Activated naive CD4-positive, alpha-beta T cell treated with Interleukin-2 at 50 U/mL for 16 hours (primary cell): Measurements from ENCODE around the gene ZNF423.

Experiments
- DNase-seq: peaks from one replicate; pipeline ENCODE4 v3.0.0-alpha.2; 2020

The ZNF423 gene

GRCh38 chr16:49618955-49619354, 237.0 kb downstream of the ZNF423 start:
- no peak for DNase-seq

GRCh38 chr16:49617710-49618330, 238.1 kb downstream of the ZNF423 start:
- DNase-seq, result no peak

- no peak for DNase-seq
These were observed 238.8 kb downstream of the ZNF423 start for GRCh38 chr16:49617016-49617629.

GRCh38 chr16:49615576-49615975, 240.3 kb downstream of the ZNF423 start:
- DNase-seq, result no peak

GRCh38 chr16:49610983-49611382, 244.9 kb downstream of the ZNF423 start:
- no peak for DNase-seq

GRCh38 chr16:49608779-49609178, 247.1 kb downstream of the ZNF423 start:
- DNase-seq, result no peak

GRCh38 chr16:49608098-49608497, 247.8 kb downstream of the ZNF423 start:
- no peak for DNase-seq

GRCh38 chr16:49605536-49606254, 250.2 kb downstream of the ZNF423 start:
- DNase-seq, result no peak

GRCh38 chr16:49604602-49605001, 251.3 kb downstream of the ZNF423 start:
- DNase-seq, result no peak

- DNase-seq, result no peak
These were observed 252.0 kb downstream of the ZNF423 start for GRCh38 chr16:49603956-49604355.

GRCh38 chr16:49602976-49603310, 253.0 kb downstream of the ZNF423 start:
- no peak for DNase-seq

GRCh38 chr16:49602201-49602975, 253.5 kb downstream of the ZNF423 start:
- no peak for DNase-seq

- DNase-seq, result no peak
These were observed 254.3 kb downstream of the ZNF423 start for GRCh38 chr16:49601576-49601975.

GRCh38 chr16:49600976-49601375, 254.9 kb downstream of the ZNF423 start:
- no peak for DNase-seq

GRCh38 chr16:49600536-49600935, 255.4 kb downstream of the ZNF423 start:
- DNase-seq, result no peak

- DNase-seq, result no peak
These were observed 256.2 kb downstream of the ZNF423 start for GRCh38 chr16:49599704-49600103.

- DNase-seq, result no peak
These were observed 256.6 kb downstream of the ZNF423 start for GRCh38 chr16:49599281-49599680.

- no peak for DNase-seq
These were observed 257.3 kb downstream of the ZNF423 start for GRCh38 chr16:49598383-49599170.

- no peak for DNase-seq
These were observed 258.1 kb downstream of the ZNF423 start for GRCh38 chr16:49597796-49598195.

GRCh38 chr16:49596648-49597291, 259.1 kb downstream of the ZNF423 start:
- no peak for DNase-seq

GRCh38 chr16:49596068-49596467, 259.8 kb downstream of the ZNF423 start:
- no peak for DNase-seq
